A673 (cell line): ENCODE results near the gene TESK2. TPM values are rescaled to one million over a fixed set of nuclear protein-coding genes. Genes with fewer than 3 reads are reported as not detected.
"Not testable (repeated sequence)": the region's sequence is repeated elsewhere in the genome, so short reads cannot be mapped to it uniquely, and the experiment has no call there.

Experiments used
- BruUV-seq: library from RNA; stranded (reverse); fragments of 400-500 nt; replicated peaks from 2 replicates; lab custom pipeline; 2021; lab: Mats Ljungman, UMichigan
- CTCF ChIA-PET: fragments of 300-600 bp; sonication (Branson Sonifier 250); formaldehyde crosslinking; loops from one replicate; lab custom pipeline; 2022; ENCODE audit warnings: antibody characterized with exemption; lab: Charles Lee
- POLR2A ChIA-PET: fragments of 300-600 bp; sonication (Branson Sonifier 250); formaldehyde crosslinking; loops from one replicate; lab custom pipeline; 2022; ENCODE audit warnings: antibody characterized with exemption; ENCODE audit not compliant: low non-redundant PET; lab: Charles Lee
- DNase-seq: peaks from one replicate; pipeline ENCODE4 v3.0.0-alpha.2; 2015; ENCODE audit warnings: low spot score
- H3K27ac ChIP-seq: fragments of 200-600 bp; sonication (generic); 2 replicates; pipeline ENCODE4 v1.5.1; 2016; ENCODE audit warnings: mixed run types, low read depth, mild to moderate bottlenecking, mixed read lengths, antibody characterized with exemption, low read length; ENCODE audit not compliant: poor library complexity, severe bottlenecking
- H3K27me3 ChIP-seq: fragments of 200-600 bp; sonication (generic); replicated peaks from 2 replicates; pipeline ENCODE4 v1.6.1; 2017; ENCODE audit warnings: mixed run types, low read depth, mild to moderate bottlenecking, mixed read lengths, antibody characterized with exemption, low read length; ENCODE audit not compliant: insufficient read depth, poor library complexity
- H3K36me3 ChIP-seq: fragments of 200-600 bp; sonication (generic); 2 replicates; pipeline ENCODE4 v1.6.1; 2016; ENCODE audit warnings: mixed run types, mild to moderate bottlenecking, mixed read lengths, antibody characterized with exemption, low read length; ENCODE audit not compliant: insufficient read depth, poor library complexity, severe bottlenecking
- H3K4me1 ChIP-seq: fragments of 200-600 bp; sonication (generic); 2 replicates; pipeline ENCODE4 v1.6.1; 2017; ENCODE audit warnings: mixed run types, mild to moderate bottlenecking, mixed read lengths, antibody characterized with exemption, low read length; ENCODE audit not compliant: insufficient read depth, poor library complexity, severe bottlenecking
- H3K4me3 ChIP-seq: fragments of 200-600 bp; sonication (generic); 2 replicates; pipeline ENCODE4 v1.5.1; 2016; ENCODE audit warnings: low read depth, mixed run types, mild to moderate bottlenecking, mixed read lengths, low read length; ENCODE audit not compliant: poor library complexity, severe bottlenecking
- H3K9me3 ChIP-seq: fragments of 200-600 bp; sonication (generic); 2 replicates; pipeline ENCODE4 v1.6.1; 2016; ENCODE audit warnings: mixed run types, low read depth, mild to moderate bottlenecking, mixed read lengths, antibody characterized with exemption, low read length; ENCODE audit not compliant: poor library complexity, severe bottlenecking
- CTCF ChIP-seq: fragments of 300-800, 200-600 bp; sonication (generic); conservative IDR thresholded peaks from 2 replicates; pipeline ENCODE4 v1.5.1; 2017; ENCODE audit warnings: low read depth, mild to moderate bottlenecking, antibody characterized with exemption, low read length, moderate library complexity, mixed read lengths
- EZH2 ChIP-seq: fragments of 200-600 bp; sonication (generic); IDR thresholded peaks from 2 replicates; pipeline ENCODE4 v1.6.1; 2017; ENCODE audit warnings: borderline replicate concordance, low read depth, mild to moderate bottlenecking, mixed read lengths, antibody characterized with exemption, low read length; ENCODE audit not compliant: poor library complexity, severe bottlenecking
- intact Hi-C: fragments of 100-400 bp; cut with micrococcal nuclease; formaldehyde crosslinking; loops from one replicate; pipeline ENCODE4 v1.10.0; 2022; ENCODE audit not compliant: unreplicated experiment
- total RNA-seq: library from RNA; stranded (reverse); gene quantifications from 2 replicates; pipeline ENCODE4 v1.2.3, GENCODE V29; 2021

The TESK2 gene
- total RNA-seq, 1 experiment from 2014 or later, result 0.75 TPM

- TF ChIP-seq CTCF, result no peak
- no peak for TF ChIP-seq EZH2
- Histone ChIP-seq H3K4me1 (peaks cover 23% of the 10 kb centered on the region), H3K27ac (no peak overlapping the region), H3K36me3 (peaks cover 72% of the 10 kb centered on the region), H3K27me3 (no peaks in the 10 kb centered on the region), H3K4me3 (no peak overlapping the region), H3K9me3 (no peaks in the 10 kb centered on the region)
- POLR2A ChIA-PET, result no interaction called here
- CTCF ChIA-PET, result no interaction called here
- no peak for DNase-seq
- BruUV-seq, result no TSS peak
- intact Hi-C loops, result no loop called here
Observed at GRCh38 chr1:45516465-45516864, 25.5 kb upstream of the TESK2 start.

- Histone ChIP-seq H3K27ac (no peak overlapping the region), H3K4me3 (no peak overlapping the region), H3K27me3 (no peaks in the 10 kb centered on the region), H3K4me1 (peaks cover 23% of the 10 kb centered on the region), H3K9me3 (no peaks in the 10 kb centered on the region), H3K36me3 (peaks cover 76% of the 10 kb centered on the region)
- no peak for DNase-seq
- intact Hi-C loops, result no loop called here
- ChIA-PET CTCF (no interaction called here), POLR2A (no interaction called here)
- TF ChIP-seq CTCF (no peak), EZH2 (no peak)
- BruUV-seq, result no TSS peak
Observed at GRCh38 chr1:45516036-45516435, 25.1 kb upstream of the TESK2 start.

GRCh38 chr1:45513532-45514260 is 22.7 kb upstream of the TESK2 start:
- Histone ChIP-seq H3K36me3 (peaks cover 93% of the 10 kb centered on the region), H3K4me1 (peaks cover 12% of the 10 kb centered on the region)
- ChIA-PET POLR2A (interaction anchor here (0.6 kb wide), 1 partner anchor 8 kb away, joined by 4 read pairs; the partner anchor contains the start of gene PRDX1), CTCF (interaction anchor here (0.5 kb wide), 1 partner anchor 15 kb away, joined by 3 read pairs; no protein-coding TSS in a partner anchor)
- BruUV-seq, DNase-seq, H3K27ac ChIP-seq, H3K9me3 ChIP-seq, H3K4me3 ChIP-seq, intact Hi-C loops, H3K27me3 ChIP-seq: not testable (repeated sequence)
